ENCODE data around the gene HOXB6.

HOXB6 gene

GRCh38 chr17:48565022-48565554, 39.7 kb downstream of the HOXB6 start:
- no peak for DNase-seq (ENCODE audit: low read depth)
- no peak overlapping the region for H3K4me3 ChIP-seq (ENCODE audit: low read depth, low read length)
- no peak for TF ChIP-seq CTCF (IDR thresholded peaks at IDR 0.05; ENCODE audit: control insufficient read depth, extremely low read depth, insufficient read depth)

GRCh38 chr17:48564188-48565021, 40.4 kb downstream of the HOXB6 start:
- no peak overlapping the region for H3K4me3 ChIP-seq (ENCODE audit: low read depth, low read length)
- no peak for TF ChIP-seq CTCF (IDR thresholded peaks at IDR 0.05; ENCODE audit: control insufficient read depth, extremely low read depth, insufficient read depth)
- DNase-seq (ENCODE audit: low read depth): no peak

GRCh38 chr17:48563867-48564187, 41.0 kb downstream of the HOXB6 start:
- no peak for DNase-seq (ENCODE audit: low read depth)
- TF ChIP-seq CTCF (IDR thresholded peaks at IDR 0.05; ENCODE audit: control insufficient read depth, extremely low read depth, insufficient read depth): no peak
- no peak overlapping the region for H3K4me3 ChIP-seq (ENCODE audit: low read depth, low read length)

GRCh38 chr17:48563385-48563838, 41.4 kb downstream of the HOXB6 start:
- no peak for DNase-seq (ENCODE audit: low read depth)

GRCh38 chr17:48562934-48563333, 41.9 kb downstream of the HOXB6 start:
- no peak overlapping the region for H3K4me3 ChIP-seq (ENCODE audit: low read depth, low read length)
- no peak for TF ChIP-seq CTCF (IDR thresholded peaks at IDR 0.05; ENCODE audit: control insufficient read depth, extremely low read depth, insufficient read depth)
- DNase-seq (ENCODE audit: low read depth): no peak

More at GRCh38 chr17:48563385-48563838, 41.4 kb downstream of the HOXB6 start:
- no peak overlapping the region for H3K4me3 ChIP-seq (ENCODE audit: low read depth, low read length)
- TF ChIP-seq CTCF (IDR thresholded peaks at IDR 0.05; ENCODE audit: control insufficient read depth, extremely low read depth, insufficient read depth): no peak

GRCh38 chr17:48561884-48562810, 42.6 kb downstream of the HOXB6 start:
- DNase-seq (ENCODE audit: low read depth): no peak
- no peak overlapping the region for H3K4me3 ChIP-seq (ENCODE audit: low read depth, low read length)
- no peak for TF ChIP-seq CTCF (IDR thresholded peaks at IDR 0.05; ENCODE audit: control insufficient read depth, extremely low read depth, insufficient read depth)

All from LNCaP clone FGC (cell line).